Measurements from ENCODE around the gene NIN.

DNA sequence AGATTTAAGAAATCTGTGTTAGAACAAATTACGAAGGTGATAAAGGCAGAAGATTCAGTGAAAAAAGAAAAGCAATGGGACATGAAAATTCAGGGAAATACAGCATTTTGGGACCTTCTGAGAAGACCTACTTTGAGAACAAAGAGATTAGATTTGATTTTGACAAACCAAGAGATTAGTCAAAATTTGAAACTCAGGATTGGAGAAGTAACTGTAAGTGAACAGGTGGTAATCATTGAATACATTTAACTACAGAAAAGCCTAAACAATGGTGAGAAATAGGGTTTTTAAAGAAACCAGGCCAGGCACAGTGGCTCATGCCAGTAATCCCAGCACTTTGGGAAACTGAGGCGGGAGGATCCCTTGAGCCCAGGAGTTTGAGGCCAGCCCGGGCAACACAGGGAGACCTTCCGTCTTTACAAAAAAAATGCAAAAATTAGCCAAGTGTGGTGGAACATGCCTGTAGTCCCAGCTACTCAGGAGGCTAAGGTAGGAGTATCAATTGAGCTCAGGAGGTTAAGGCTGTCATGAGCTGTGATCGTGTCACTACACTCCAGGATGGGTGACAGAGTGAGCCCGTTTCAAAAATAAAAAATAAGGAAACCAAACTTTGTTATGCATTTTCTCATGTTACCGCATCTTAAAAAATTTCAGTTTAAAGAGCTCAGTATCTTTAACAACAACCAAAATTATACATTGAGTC lies 154.0 kb downstream of the NIN start:
- TF ChIP-seq, protein P1, sequence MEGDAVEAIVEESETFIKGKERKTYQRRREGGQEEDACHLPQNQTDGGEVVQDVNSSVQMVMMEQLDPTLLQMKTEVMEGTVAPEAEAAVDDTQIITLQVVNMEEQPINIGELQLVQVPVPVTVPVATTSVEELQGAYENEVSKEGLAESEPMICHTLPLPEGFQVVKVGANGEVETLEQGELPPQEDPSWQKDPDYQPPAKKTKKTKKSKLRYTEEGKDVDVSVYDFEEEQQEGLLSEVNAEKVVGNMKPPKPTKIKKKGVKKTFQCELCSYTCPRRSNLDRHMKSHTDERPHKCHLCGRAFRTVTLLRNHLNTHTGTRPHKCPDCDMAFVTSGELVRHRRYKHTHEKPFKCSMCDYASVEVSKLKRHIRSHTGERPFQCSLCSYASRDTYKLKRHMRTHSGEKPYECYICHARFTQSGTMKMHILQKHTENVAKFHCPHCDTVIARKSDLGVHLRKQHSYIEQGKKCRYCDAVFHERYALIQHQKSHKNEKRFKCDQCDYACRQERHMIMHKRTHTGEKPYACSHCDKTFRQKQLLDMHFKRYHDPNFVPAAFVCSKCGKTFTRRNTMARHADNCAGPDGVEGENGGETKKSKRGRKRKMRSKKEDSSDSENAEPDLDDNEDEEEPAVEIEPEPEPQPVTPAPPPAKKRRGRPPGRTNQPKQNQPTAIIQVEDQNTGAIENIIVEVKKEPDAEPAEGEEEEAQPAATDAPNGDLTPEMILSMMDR (IDR thresholded peaks at IDR 0.05), result no peak
- no peak for TF ChIP-seq POLR2A (IDR thresholded peaks at IDR 0.05)
